HepG2 (cell line): Measurements from ENCODE around the gene FAHD2A. TPM values are rescaled to one million over a fixed set of nuclear protein-coding genes. Genes with fewer than 3 reads are reported as not detected.
A peak's percentile ranks its signal among the peaks of the same experiment; 100 is the strongest.

Source experiments
- BRCA1 ChIP-seq: sonication (generic); formaldehyde crosslinking; IDR thresholded peaks from 2 replicates; pipeline ENCODE4 v1.4.0; 2020; ENCODE audit warnings: missing genetic modification reagents
- FOXA3 ChIP-seq: IDR thresholded peaks from 2 replicates; pipeline ENCODE4 v1.6.1; 2016; ENCODE audit warnings: missing genetic modification reagents, missing compliant biosample characterization
- FOXK1 ChIP-seq: sonication (generic); formaldehyde crosslinking; IDR thresholded peaks from 2 replicates; pipeline ENCODE4 v1.4.0; 2020; ENCODE audit warnings: low read depth, missing genetic modification reagents, borderline replicate concordance
- FOXP1 ChIP-seq, 2 experiments: fragments of 450-650 bp in 1 of 2; IDR thresholded peaks; 2 replicates each; pipeline ENCODE4 v1.6.1; 2017 to 2018; ENCODE audit warnings: antibody characterized with exemption in 1 of 2
- HOXA5 ChIP-seq: sonication (generic); formaldehyde crosslinking; IDR thresholded peaks from 2 replicates; pipeline ENCODE4 v1.4.0; 2020; ENCODE audit warnings: missing genetic modification reagents
- MAFK ChIP-seq, 2 experiments: IDR thresholded peaks in 1 of 2; conservative IDR thresholded peaks in 1 of 2; 2 replicates each; pipeline ENCODE4 v1.6.1; 2011; ENCODE audit warnings: improper control_type of control experiment in 2 of 2, low read length in 2 of 2
- MXD4 ChIP-seq: IDR thresholded peaks from 2 replicates; pipeline ENCODE4 v1.6.1; 2016; ENCODE audit warnings: mild to moderate bottlenecking, missing biosample characterization, missing genetic modification reagents
- MYNN ChIP-seq: sonication (generic); formaldehyde crosslinking; IDR thresholded peaks from 2 replicates; pipeline ENCODE4 v1.4.0; 2020; ENCODE audit warnings: mild to moderate bottlenecking, low read depth, missing genetic modification reagents
- NFIB ChIP-seq: sonication (generic); formaldehyde crosslinking; IDR thresholded peaks from 2 replicates; pipeline ENCODE4 v1.9.0; 2021; ENCODE audit warnings: missing genetic modification reagents, mild to moderate bottlenecking, borderline replicate concordance
- NR2C2 ChIP-seq: sonication (generic); formaldehyde crosslinking; IDR thresholded peaks from 2 replicates; pipeline ENCODE4 v1.4.0; 2020; ENCODE audit warnings: missing genetic modification reagents, mild to moderate bottlenecking, moderate library complexity, borderline replicate concordance
- PCBP1 ChIP-seq: fragments of 200-400 bp; formaldehyde crosslinking; IDR thresholded peaks from 2 replicates; pipeline ENCODE4 v1.6.1; 2017; ENCODE audit warnings: mild to moderate bottlenecking, low read depth, low read length, borderline replicate concordance
- PHF21A ChIP-seq: sonication (generic); formaldehyde crosslinking; IDR thresholded peaks from 2 replicates; pipeline ENCODE4 v1.5.0; 2020; ENCODE audit warnings: mild to moderate bottlenecking, missing genetic modification reagents
- PTBP1 ChIP-seq: fragments of 200-400 bp; formaldehyde crosslinking; IDR thresholded peaks from 2 replicates; pipeline ENCODE4 v1.6.1; 2018; ENCODE audit warnings: low read length, low read depth; ENCODE audit not compliant: poor library complexity, severe bottlenecking
- SAP130 ChIP-seq: IDR thresholded peaks from 2 replicates; pipeline ENCODE4 v1.6.1; 2016; ENCODE audit warnings: low read depth
- SCMH1 ChIP-seq: sonication (generic); formaldehyde crosslinking; IDR thresholded peaks from 2 replicates; pipeline ENCODE4 v1.9.0; 2021; ENCODE audit warnings: missing genetic modification reagents, mild to moderate bottlenecking, borderline replicate concordance
- SP140L ChIP-seq: sonication (generic); formaldehyde crosslinking; IDR thresholded peaks from 2 replicates; pipeline ENCODE4 v1.4.0; 2020; ENCODE audit warnings: missing genetic modification reagents, borderline replicate concordance
- SRSF9 ChIP-seq: fragments of 200-400 bp; formaldehyde crosslinking; IDR thresholded peaks from 2 replicates; pipeline ENCODE4 v1.6.1; 2018; ENCODE audit warnings: borderline replicate concordance, mild to moderate bottlenecking, low read depth, low read length; ENCODE audit not compliant: insufficient read depth, poor library complexity, severe bottlenecking
- THAP11 ChIP-seq: IDR thresholded peaks from 2 replicates; pipeline ENCODE4 v1.6.1; 2016; ENCODE audit warnings: missing biosample characterization, missing genetic modification reagents
- ZNF331 ChIP-seq: sonication (generic); formaldehyde crosslinking; IDR thresholded peaks from 2 replicates; pipeline ENCODE4 v1.4.0; 2020; ENCODE audit warnings: missing genetic modification reagents
- ZNF549 ChIP-seq: sonication (generic); formaldehyde crosslinking; IDR thresholded peaks from 2 replicates; pipeline ENCODE4 v1.5.0; 2020; ENCODE audit warnings: missing genetic modification reagents
- ZNF556 ChIP-seq: sonication (generic); formaldehyde crosslinking; IDR thresholded peaks from 2 replicates; pipeline ENCODE4 v1.4.0; 2020; ENCODE audit warnings: mild to moderate bottlenecking, missing genetic modification reagents, borderline replicate concordance
- ZNF563 ChIP-seq: sonication (generic); formaldehyde crosslinking; IDR thresholded peaks from 2 replicates; pipeline ENCODE4 v1.8.0; 2022; ENCODE audit warnings: mild to moderate bottlenecking, moderate library complexity, missing genetic modification reagents
- ZNF614 ChIP-seq: IDR thresholded peaks from 2 replicates; pipeline ENCODE4 v1.6.1; 2018; ENCODE audit warnings: missing biosample characterization, missing genetic modification reagents, inconsistent platforms, borderline replicate concordance
- ZNF670 ChIP-seq: sonication (generic); formaldehyde crosslinking; IDR thresholded peaks from 2 replicates; pipeline ENCODE4 v1.8.0; 2022; ENCODE audit warnings: mild to moderate bottlenecking, missing genetic modification reagents, borderline replicate concordance
- polyA plus RNA-seq, 8 experiments: library from polyadenylated mRNA; depleted of rRNA in 3 of 8; stranded (reverse) in 7 of 8; unstranded in 1 of 8; fragments of >200 nt; fragmentation: Illumina TruSeq in 4 of 8; extraction: Trizol in 4 of 8; gene quantifications; 2 replicates each; pipeline versions ENCODE4 v1.2.1 to v1.2.3, GENCODE V29; 2011 to 2016; ENCODE audit warnings: low read depth in 4 of 8, missing spikeins in 1 of 8, mixed read lengths in 1 of 8; ENCODE audit not compliant: insufficient read depth in 1 of 8
- total RNA-seq, 5 experiments: library from RNA; depleted of rRNA; stranded (reverse); fragments of >200 nt; fragmentation: Illumina TruSeq; extraction: Trizol; gene quantifications; 2 replicates each; pipeline ENCODE4 v1.2.3, GENCODE V29; 2016; ENCODE audit warnings: low read depth in 1 of 5
- TF ChIP-seq, protein P1 (sequence below): IDR thresholded peaks from 2 replicates; pipeline ENCODE4 v1.6.1; 2012; ENCODE audit warnings: low read depth, low read length, improper control_type of control experiment
- TF ChIP-seq, protein P2 (sequence below): sonication (generic); formaldehyde crosslinking; IDR thresholded peaks from 2 replicates; pipeline ENCODE4 v1.5.1; 2020; ENCODE audit warnings: mild to moderate bottlenecking, missing genetic modification reagents, borderline replicate concordance
- TF ChIP-seq, protein P3 (sequence below): sonication (generic); formaldehyde crosslinking; IDR thresholded peaks from 2 replicates; pipeline ENCODE4 v1.5.1; 2020; ENCODE audit warnings: missing genetic modification reagents, mild to moderate bottlenecking, borderline replicate concordance

FAHD2A gene
- total and polyA plus RNA-seq, 2 of the 13 experiments (the other 11 are each of a cell fraction or from before 2014, with no cell fraction given) = 34.0 to 44.2 TPM

DNA sequence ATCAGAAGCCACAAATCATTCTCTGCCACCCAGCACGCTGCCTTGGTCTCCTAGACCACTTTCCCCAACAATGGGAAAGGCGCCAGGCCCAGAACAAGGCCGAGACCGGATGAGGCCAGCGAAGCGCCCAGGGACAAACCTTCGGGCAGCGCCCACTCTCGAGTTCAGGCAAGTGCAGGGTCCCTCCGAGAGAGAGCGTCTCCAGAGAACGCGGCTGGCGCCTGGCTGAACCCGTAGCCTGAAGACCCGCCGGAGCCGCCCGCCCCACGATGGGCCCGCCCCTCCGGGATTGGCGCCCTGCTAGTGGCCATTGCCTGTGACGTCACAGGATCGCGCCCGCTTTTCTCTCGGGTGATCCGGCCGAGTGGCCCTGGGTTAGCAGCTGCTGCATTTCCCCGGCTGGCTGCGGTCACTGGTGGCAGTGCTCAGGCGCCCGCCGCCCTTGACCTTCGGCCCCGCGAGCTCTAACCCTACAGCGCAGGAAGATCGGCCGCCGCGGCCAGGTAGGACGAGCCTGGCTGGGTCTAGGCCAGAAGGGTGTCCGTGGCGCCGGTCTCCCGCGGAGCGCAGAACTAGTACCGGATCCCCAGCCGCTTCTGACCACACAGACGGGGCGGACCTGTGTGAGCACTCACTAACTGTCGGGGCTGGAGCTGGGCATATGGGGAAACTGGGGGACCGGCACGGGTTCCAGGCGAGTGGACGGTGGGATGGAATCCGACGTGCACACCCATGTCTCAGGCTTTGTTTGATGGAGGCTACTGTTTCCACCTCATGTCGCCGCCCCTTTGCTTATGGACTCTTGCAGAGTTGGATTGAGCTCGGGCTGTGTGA, at the start of gene FAHD2A (continued):
- TF ChIP-seq PCBP1 (no peak), PHF21A (CRISPR knock-in tag) (peak; percentile 61; the same call in 1 of the 2 replicates), FOXA3 (peak; percentile 46; the same call in 1 of the 2 replicates), ZNF331 (CRISPR knock-in tag) (peak; percentile 47), BRCA1 (CRISPR knock-in tag) (peak; percentile 94), SAP130 (CRISPR knock-in tag) (peak; percentile 93), NR2C2 (peak; percentile 90), MYNN (CRISPR knock-in tag) (no peak; the same call in 1 of the 2 replicates), MXD4 (peak; percentile 89; the same call in 1 of the 2 replicates), HOXA5 (CRISPR knock-in tag) (no peak; the same call in 1 of the 2 replicates), ZNF549 (CRISPR knock-in tag) (0 out of 2 replicates have a peak, but pooled peaks have one; percentile 19), FOXP1 (IDR thresholded peaks at IDR 0.05) (no peak), FOXP1 (CRISPR knock-in tag; IDR thresholded peaks at IDR 0.05) (no peak), THAP11 (peak; percentile 88), ZNF563 (CRISPR knock-in tag) (no peak; the same call in 1 of the 2 replicates), NFIB (CRISPR knock-in tag) (no peak), PTBP1 (no peak), ZNF670 (CRISPR knock-in tag) (peak; percentile 97), SRSF9 (no peak), ZNF556 (peak; percentile 95), MAFK (conservative IDR thresholded peaks at IDR 0.05 in 1 of 2, IDR thresholded peaks at IDR 0.05 in 1 of 2; ENCODE audit: low read length in 2 of 2) (no peak), SCMH1 (CRISPR knock-in tag) (no peak), FOXK1 (CRISPR knock-in tag) (peak; percentile 59; the same call in 1 of the 2 replicates), ZNF614 (CRISPR knock-in tag) (no peak), SP140L (CRISPR knock-in tag) (no peak)
- TF ChIP-seq, protein P1, sequence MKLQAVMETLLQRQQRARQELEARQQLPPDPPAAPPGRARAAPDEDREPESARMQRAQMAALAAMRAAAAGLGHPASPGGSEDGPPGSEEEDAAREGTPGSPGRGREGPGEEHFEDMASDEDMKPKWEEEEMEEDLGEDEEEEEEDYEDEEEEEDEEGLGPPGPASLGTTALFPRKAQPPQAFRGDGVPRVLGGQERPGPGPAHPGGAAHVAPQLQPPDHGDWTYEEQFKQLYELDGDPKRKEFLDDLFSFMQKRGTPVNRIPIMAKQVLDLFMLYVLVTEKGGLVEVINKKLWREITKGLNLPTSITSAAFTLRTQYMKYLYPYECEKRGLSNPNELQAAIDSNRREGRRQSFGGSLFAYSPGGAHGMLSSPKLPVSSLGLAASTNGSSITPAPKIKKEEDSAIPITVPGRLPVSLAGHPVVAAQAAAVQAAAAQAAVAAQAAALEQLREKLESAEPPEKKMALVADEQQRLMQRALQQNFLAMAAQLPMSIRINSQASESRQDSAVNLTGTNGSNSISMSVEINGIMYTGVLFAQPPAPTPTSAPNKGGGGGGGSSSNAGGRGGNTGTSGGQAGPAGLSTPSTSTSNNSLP = no peak
- TF ChIP-seq, protein P2, sequence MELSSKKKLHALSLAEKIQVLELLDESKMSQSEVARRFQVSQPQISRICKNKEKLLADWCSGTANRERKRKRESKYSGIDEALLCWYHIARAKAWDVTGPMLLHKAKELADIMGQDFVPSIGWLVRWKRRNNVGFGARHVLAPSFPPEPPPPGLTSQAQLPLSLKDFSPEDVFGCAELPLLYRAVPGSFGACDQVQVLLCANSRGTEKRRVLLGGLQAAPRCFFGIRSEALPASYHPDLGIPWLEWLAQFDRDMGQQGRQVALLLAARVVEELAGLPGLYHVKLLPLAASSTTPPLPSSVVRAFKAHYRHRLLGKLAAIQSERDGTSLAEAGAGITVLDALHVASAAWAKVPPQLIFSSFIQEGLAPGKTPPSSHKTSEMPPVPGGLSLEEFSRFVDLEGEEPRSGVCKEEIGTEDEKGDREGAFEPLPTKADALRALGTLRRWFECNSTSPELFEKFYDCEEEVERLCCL (CRISPR knock-in tag) = peak; percentile 38; the same call in 1 of the 2 replicates
- TF ChIP-seq, protein P3, sequence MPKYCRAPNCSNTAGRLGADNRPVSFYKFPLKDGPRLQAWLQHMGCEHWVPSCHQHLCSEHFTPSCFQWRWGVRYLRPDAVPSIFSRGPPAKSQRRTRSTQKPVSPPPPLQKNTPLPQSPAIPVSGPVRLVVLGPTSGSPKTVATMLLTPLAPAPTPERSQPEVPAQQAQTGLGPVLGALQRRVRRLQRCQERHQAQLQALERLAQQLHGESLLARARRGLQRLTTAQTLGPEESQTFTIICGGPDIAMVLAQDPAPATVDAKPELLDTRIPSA = peak; percentile 57; the same call in 1 of the 2 replicates
